Retina (tissue), 1 donor: ENCODE results near the gene SKOR2.

Experiments
- DNase-seq: peaks from one replicate; pipeline ENCODE4 v3.0.0-alpha.2; 2016

Gene SKOR2

GRCh38 chr18:47251289-47252120 is at the start of gene SKOR2:
Gene SKOR2, minus strand, starts transcription at chr18:47251660. Its CDS starts 2,477 bp downstream, at chr18:47249183.
- DNase-seq: peak; percentile 72

- DNase-seq: no peak
Measured at GRCh38 chr18:47296462-47296861, 45.0 kb upstream of the SKOR2 start.

DNA sequence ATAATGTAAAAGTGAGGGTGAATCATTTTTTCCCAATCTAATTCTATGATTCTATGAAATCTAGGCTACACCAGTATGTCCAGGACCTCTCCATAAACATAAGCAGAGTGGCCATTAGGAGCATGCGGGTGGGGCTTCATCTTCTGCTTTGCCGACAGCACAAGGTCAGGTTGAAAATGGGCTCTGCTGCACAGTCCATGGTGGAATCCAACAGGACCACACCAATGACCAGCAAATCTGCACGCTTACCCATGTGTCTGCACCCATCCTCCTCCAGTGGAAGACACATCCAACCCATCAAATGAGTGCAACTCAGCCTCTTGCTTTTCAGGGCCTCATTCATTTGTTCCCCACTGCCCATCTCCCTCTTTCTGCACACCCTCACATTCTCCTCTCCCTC is 43.3 kb upstream of the SKOR2 start:
- DNase-seq: no peak

- DNase-seq: no peak
Measured at GRCh38 chr18:47288741-47289140, 37.3 kb upstream of the SKOR2 start.

- no peak for DNase-seq
Measured at GRCh38 chr18:47287911-47288585, 36.6 kb upstream of the SKOR2 start.

GRCh38 chr18:47286776-47287410 is 35.4 kb upstream of the SKOR2 start:
- DNase-seq: no peak

GRCh38 chr18:47285456-47285855 is 34.0 kb upstream of the SKOR2 start:
- DNase-seq: no peak

GRCh38 chr18:47284721-47285395 is 33.4 kb upstream of the SKOR2 start:
- no peak for DNase-seq

DNA sequence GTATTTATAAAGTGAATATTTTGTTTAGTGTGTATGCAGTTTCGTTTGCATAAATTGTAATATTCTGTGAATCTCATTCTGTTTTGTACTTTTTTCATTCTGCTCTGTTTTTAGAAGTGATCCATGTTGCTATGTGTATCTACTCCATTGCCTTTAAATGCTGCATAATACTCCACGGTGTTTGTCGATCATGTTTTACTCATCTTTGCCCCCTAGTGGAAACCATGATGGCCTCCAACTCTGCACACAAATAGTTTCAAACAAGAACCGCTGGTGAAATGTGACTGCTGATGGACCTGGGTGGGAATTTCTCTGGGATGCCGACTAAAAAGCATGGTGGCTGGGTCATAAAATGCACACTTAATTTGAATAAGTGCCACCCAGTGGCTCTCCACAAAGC is 32.0 kb upstream of the SKOR2 start:
- no peak for DNase-seq

- DNase-seq: no peak
Measured at GRCh38 chr18:47280121-47280520, 28.7 kb upstream of the SKOR2 start.

DNA sequence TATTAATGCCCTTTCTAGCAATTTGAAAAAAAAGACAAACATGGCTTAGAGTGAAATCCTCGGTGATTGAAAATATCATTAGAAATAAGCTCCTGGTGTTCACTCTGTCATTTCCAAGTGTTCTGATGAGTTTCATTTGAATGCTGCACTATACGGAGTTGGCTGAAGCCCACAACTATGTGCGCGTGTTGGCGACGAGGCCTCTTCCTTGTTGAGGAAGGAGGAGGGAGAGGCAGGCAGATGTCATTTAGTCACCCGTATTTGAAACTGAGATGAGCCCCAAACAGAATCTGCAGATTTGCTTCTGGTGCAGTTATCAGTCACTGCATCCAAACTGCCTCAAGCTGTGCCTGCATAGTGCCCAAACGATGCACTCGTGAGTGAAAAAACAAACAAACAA is 23.5 kb upstream of the SKOR2 start:
- no peak for DNase-seq

DNA sequence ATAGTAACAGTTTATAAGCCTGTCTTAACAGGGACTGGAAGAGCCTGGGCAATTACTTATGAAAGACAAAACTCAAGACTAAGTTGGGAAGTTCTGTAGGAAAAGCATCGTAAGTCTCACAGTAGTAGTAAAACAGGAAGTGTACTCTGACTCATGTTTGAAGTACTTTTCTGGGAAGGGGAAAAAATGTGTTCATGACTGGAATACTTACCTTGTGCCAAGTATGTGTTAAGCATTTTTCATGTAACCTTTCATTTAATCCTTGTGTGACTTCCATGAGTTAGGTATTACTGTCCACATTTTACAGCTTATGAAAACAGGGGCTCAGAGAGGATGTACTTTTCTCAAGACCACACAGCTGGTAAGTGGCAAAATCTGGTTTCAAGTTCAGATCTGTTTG is 13.7 kb upstream of the SKOR2 start:
- no peak for DNase-seq

DNA sequence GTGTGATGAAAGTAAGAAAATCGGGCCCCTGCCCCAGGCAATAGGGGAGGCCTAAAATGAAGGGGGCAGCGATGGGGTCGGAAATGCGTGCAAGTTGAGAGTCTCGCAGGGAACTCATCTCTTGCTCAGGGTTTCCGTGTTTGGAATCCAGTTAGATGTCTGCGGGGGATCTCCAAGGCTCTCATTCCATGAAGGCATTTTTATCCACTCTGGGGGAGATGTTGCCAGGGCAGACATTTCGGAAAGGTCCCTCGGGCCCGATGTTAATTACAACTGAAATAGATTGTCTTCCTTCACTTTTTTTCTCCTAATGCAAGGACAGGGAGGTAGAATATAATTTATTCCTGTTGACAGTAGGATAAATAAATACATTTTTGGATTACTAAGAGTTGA is 12.8 kb upstream of the SKOR2 start:
- DNase-seq: no peak

DNA sequence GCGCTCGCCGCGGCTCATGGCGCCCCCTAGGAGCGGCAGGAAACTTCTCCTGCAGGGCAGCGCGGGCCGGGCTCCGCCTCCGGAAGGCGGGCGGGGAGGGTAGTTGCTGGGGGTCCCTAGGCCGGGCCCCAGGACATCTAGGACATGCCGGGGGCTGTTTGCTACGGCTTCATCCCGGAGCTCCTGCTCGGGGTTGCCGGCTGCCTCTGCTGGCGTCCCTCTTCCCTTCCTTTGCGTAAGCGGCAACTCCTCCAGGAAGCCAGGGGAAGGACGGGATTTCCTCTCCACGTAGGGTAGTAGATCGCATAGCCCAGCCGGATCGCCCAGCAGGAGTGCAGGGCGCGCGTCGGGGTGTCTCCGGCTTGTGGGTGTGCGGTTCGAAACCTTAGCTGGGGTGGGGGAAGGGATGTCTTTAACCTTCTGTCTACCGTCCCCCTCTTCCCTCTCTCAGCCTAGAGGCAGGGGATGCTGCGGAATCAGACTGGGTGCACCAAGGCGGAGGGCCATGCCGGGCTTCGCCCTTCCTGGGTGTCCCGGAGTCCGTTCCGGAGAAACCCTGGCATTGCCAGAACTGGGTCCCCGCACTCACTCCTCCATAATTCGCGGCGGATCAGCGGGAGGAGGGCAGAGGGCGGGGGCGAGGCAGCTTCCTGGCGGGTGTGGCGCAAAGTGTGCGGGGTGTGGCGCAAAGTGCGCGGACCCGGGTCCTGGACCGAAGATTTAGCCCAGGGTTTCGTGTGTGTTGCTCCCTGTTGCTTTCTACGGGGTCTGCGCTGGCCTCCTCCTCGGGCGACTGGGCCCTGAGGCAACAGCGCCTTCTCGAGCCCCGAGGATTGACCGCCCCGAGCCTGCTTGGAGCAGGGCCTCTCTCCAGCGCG is 12.2 kb upstream of the SKOR2 start:
- DNase-seq: peak; percentile 69

DNA sequence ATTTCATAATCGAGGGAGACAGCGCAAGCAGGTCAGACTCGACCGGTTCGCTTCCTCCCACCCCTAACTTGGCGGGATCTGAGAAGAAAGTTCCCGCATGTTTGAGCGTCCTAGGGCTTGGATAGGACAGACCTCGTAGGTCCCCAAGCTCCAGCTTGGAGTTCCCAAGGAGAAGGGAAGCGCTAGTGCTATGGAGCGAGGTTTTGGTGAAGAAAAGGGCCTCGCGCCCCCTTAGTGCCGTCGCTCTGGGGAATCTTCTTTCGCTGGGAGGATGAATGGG is 11.6 kb upstream of the SKOR2 start:
- DNase-seq: no peak

GRCh38 chr18:47262301-47263149 is 11.1 kb upstream of the SKOR2 start:
- peak; percentile 55 for DNase-seq

GRCh38 chr18:47261902-47262300 is 10.4 kb upstream of the SKOR2 start:
- DNase-seq: no peak

- peak; percentile 32 for DNase-seq
Measured at GRCh38 chr18:47260924-47261701, 9.7 kb upstream of the SKOR2 start.

GRCh38 chr18:47260120-47260923 is 8.9 kb upstream of the SKOR2 start:
- DNase-seq: peak; percentile 81
